ENCODE measurements around the gene ZYG11B.

ZYG11B gene

GRCh38 chr1:52738893-52739292, 12.6 kb downstream of the ZYG11B start (continued):
- no peak for TF ChIP-seq POU6F1 (CRISPR knock-in tag; IDR thresholded peaks at IDR 0.05; ENCODE audit: borderline replicate concordance, low read depth)
- no peak for TF ChIP-seq GLIS3 (CRISPR knock-in tag; IDR thresholded peaks at IDR 0.05)
- no peak for TF ChIP-seq RARB (CRISPR knock-in tag; IDR thresholded peaks at IDR 0.05)
- TF ChIP-seq ZNF565 (CRISPR knock-in tag; conservative IDR thresholded peaks at IDR 0.05; ENCODE audit: low read depth), result no peak
- TF ChIP-seq TOX (CRISPR knock-in tag; IDR thresholded peaks at IDR 0.05; ENCODE audit: borderline replicate concordance), result no peak
- TF ChIP-seq ZC3H10 (CRISPR knock-in tag; IDR thresholded peaks at IDR 0.05), result no peak
- TF ChIP-seq CSDC2 (CRISPR knock-in tag; IDR thresholded peaks at IDR 0.05), result no peak
- no peak for TF ChIP-seq ZFP30 (CRISPR knock-in tag; IDR thresholded peaks at IDR 0.05)
- no peak for TF ChIP-seq ZFP3 (CRISPR knock-in tag; IDR thresholded peaks at IDR 0.05)
- TF ChIP-seq PATZ1 (CRISPR knock-in tag; IDR thresholded peaks at IDR 0.05; ENCODE audit: borderline replicate concordance), result no peak
- no peak for TF ChIP-seq TCF4 (CRISPR knock-in tag; IDR thresholded peaks at IDR 0.05; ENCODE audit: borderline replicate concordance)
- no peak for TF ChIP-seq ZNF70 (CRISPR knock-in tag; IDR thresholded peaks at IDR 0.05)
- TF ChIP-seq BACH2 (CRISPR knock-in tag; IDR thresholded peaks at IDR 0.05; ENCODE audit: borderline replicate concordance), result no peak

GRCh38 chr1:52739699-52740467, 13.6 kb downstream of the ZYG11B start:
- ATAC-seq, result no peak
- TF ChIP-seq RARB (CRISPR knock-in tag; IDR thresholded peaks at IDR 0.05) (no peak), ZFP3 (CRISPR knock-in tag; IDR thresholded peaks at IDR 0.05) (no peak), BACH2 (CRISPR knock-in tag; IDR thresholded peaks at IDR 0.05; ENCODE audit: borderline replicate concordance) (no peak), ZC3H10 (CRISPR knock-in tag; IDR thresholded peaks at IDR 0.05) (no peak), ZNF8 (CRISPR knock-in tag; IDR thresholded peaks at IDR 0.05) (no peak), PATZ1 (CRISPR knock-in tag; IDR thresholded peaks at IDR 0.05; ENCODE audit: borderline replicate concordance) (no peak), POU6F1 (CRISPR knock-in tag; IDR thresholded peaks at IDR 0.05; ENCODE audit: borderline replicate concordance, low read depth) (no peak), ZNF565 (CRISPR knock-in tag; conservative IDR thresholded peaks at IDR 0.05; ENCODE audit: low read depth) (no peak), OSR1 (CRISPR knock-in tag; IDR thresholded peaks at IDR 0.05) (no peak), SNAI2 (CRISPR knock-in tag; IDR thresholded peaks at IDR 0.05) (no peak), ZFP30 (CRISPR knock-in tag; IDR thresholded peaks at IDR 0.05) (no peak), ARNTL (CRISPR knock-in tag; IDR thresholded peaks at IDR 0.05; ENCODE audit: borderline replicate concordance, low read depth) (no peak), TOX (CRISPR knock-in tag; IDR thresholded peaks at IDR 0.05; ENCODE audit: borderline replicate concordance) (no peak), PPARA (CRISPR knock-in tag; IDR thresholded peaks at IDR 0.05; ENCODE audit: borderline replicate concordance) (no peak), TCF4 (CRISPR knock-in tag; IDR thresholded peaks at IDR 0.05; ENCODE audit: borderline replicate concordance) (no peak), ZNF70 (CRISPR knock-in tag; IDR thresholded peaks at IDR 0.05) (no peak), TSHZ2 (CRISPR knock-in tag; IDR thresholded peaks at IDR 0.05) (no peak), GLIS3 (CRISPR knock-in tag; IDR thresholded peaks at IDR 0.05) (no peak), ESRRG (CRISPR knock-in tag; IDR thresholded peaks at IDR 0.05) (no peak), CREB5 (CRISPR knock-in tag; IDR thresholded peaks at IDR 0.05; ENCODE audit: low read depth) (no peak)
